AG10803 (cell line): ENCODE results near the gene NXPH1.

Experiments
- DNase-seq: peaks from one replicate; pipeline ENCODE4 v3.0.0; 2010; ENCODE audit warnings: low read depth
- H3K4me3 ChIP-seq: 2 replicates; pipeline ENCODE4 v1.5.1; 2011; ENCODE audit warnings: mild to moderate bottlenecking, low read length, control low read depth
- CTCF ChIP-seq: conservative IDR thresholded peaks from 2 replicates; pipeline ENCODE4 v1.5.1; 2011; ENCODE audit warnings: mild to moderate bottlenecking, low read length, control low read depth, inconsistent platforms

Gene NXPH1

DNA sequence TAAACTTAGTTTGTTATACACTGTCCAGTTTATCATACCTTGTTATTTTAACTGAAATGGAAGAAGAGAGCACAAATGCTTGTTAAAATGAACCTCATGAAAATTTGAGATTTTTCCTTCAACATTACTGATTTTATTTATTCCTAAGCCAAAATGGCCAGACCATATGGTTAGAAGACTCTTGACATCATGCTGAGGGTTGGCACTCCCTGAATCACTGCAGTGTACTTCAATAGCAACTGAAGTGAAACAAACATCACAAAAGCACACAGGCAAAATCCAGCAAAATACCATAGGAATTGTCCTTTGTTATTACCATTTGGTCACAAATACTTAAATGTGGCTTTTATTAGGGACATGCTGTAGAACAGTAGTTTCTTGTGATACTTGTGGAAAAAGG lies 347.8 kb downstream of the NXPH1 start:
- H3K4me3 ChIP-seq, result no peak overlapping the region
- TF ChIP-seq CTCF, result no peak
- DNase-seq, result no peak

DNA sequence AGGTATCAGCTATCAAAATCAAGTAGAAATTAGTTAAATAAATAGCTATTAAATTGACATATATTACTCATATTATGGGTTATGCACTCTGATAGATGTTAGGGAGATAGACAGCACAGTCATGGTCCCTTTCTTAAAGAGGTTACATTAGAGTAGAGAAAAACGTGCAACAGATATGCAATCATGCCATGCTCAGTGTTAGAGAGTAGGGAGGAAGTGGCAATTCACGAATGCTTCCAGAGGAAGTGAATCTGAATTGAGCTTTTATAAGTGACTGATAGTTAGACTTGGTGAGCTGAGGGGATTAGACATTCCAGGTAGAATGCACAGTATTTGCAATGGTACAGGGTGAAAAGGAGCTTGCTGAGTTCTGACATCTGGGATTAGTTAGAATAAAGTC lies 349.8 kb downstream of the NXPH1 start:
- no peak overlapping the region for H3K4me3 ChIP-seq
- no peak for DNase-seq
- TF ChIP-seq CTCF, result no peak

DNA sequence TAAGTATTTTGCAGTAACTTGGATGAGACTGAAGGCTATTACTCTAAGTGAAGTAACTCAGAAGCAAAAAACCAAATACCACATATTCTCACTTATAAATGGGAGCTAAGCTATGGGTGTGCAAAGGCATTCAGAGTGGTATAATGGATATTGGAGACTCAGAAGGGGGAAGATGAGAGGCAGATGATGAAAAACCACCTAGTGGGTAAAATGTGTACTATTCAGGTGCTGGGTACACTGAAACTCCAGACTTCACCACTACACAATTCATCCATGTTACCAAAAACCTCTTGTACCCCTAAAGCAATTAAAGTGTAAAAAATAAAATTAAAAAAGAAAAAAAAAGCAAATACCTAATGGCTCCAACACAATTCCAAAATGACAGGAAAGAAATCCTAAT lies 351.7 kb downstream of the NXPH1 start:
- DNase-seq, result no peak
- TF ChIP-seq CTCF, result no peak
- no peak overlapping the region for H3K4me3 ChIP-seq

GRCh38 chr7:8800986-8801385 lies 367.6 kb downstream of the NXPH1 start:
- TF ChIP-seq CTCF, result no peak
- no peak for DNase-seq
- no peak overlapping the region for H3K4me3 ChIP-seq
